DND-41 (cell line): ENCODE results near the gene LRRC46.

Experiments
- EZH2 ChIP-seq: IDR thresholded peaks from 3 replicates; pipeline ENCODE4 v1.6.1; 2012; ENCODE audit warnings: borderline replicate concordance, low read depth, mild to moderate bottlenecking, moderate library complexity, low read length, inconsistent platforms; ENCODE audit not compliant: severe bottlenecking
- TF ChIP-seq, protein P1 (sequence below): IDR thresholded peaks from 2 replicates; pipeline ENCODE4 v1.5.1; 2012; ENCODE audit warnings: borderline replicate concordance, low read length, moderate library complexity, mild to moderate bottlenecking; ENCODE audit not compliant: poor library complexity, severe bottlenecking; ENCODE audit errors: extremely low read depth

GRCh38 chr17:47829870-47830269, 1.6 kb upstream of the LRRC46 start:
- TF ChIP-seq, protein P1, sequence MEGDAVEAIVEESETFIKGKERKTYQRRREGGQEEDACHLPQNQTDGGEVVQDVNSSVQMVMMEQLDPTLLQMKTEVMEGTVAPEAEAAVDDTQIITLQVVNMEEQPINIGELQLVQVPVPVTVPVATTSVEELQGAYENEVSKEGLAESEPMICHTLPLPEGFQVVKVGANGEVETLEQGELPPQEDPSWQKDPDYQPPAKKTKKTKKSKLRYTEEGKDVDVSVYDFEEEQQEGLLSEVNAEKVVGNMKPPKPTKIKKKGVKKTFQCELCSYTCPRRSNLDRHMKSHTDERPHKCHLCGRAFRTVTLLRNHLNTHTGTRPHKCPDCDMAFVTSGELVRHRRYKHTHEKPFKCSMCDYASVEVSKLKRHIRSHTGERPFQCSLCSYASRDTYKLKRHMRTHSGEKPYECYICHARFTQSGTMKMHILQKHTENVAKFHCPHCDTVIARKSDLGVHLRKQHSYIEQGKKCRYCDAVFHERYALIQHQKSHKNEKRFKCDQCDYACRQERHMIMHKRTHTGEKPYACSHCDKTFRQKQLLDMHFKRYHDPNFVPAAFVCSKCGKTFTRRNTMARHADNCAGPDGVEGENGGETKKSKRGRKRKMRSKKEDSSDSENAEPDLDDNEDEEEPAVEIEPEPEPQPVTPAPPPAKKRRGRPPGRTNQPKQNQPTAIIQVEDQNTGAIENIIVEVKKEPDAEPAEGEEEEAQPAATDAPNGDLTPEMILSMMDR, result no peak
- no peak for TF ChIP-seq EZH2
